ENCODE results near the gene ACSF3. TPM values are rescaled to one million over a fixed set of nuclear protein-coding genes. Genes with fewer than 3 reads are reported as not detected.

The ACSF3 gene
- total and polyA plus RNA-seq, 2 of the 4 experiments (the other 2 are of a cell fraction), result 9.5 to 14.2 TPM

DNA sequence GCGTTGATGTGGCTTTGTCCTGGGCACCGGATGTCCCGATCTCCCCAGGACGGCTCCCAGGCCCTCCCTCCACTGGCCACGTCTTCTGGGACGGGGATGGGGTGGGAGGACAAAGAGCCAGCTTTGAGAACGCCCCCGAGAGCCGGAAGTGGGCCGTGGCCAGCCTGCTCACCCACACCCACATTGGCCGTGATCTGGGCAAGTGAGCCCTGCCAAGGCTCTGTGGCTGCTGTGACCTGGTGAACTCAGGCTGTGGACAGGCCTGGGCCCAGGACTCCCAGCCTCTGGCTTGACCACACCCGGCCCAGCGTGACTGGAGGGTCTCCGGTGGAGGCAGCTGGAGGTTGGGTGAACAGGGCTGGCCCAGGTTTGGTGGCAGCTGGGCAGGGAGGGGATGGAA lies 81.2 kb downstream of the ACSF3 start:
- Histone ChIP-seq H4K20me1 (ENCODE audit: insufficient read depth, low read length) (no peaks in the 10 kb centered on the region; the same call in 1 of the 2 replicates), H3K23ac (ENCODE audit: low read depth, low read length) (no peak overlapping the region), H2BK15ac (ENCODE audit: low read depth, low read length) (no peak overlapping the region), H2BK5ac (ENCODE audit: low read depth, low read length, poor library complexity, severe bottlenecking) (no peak overlapping the region), H3K79me1 (ENCODE audit: low read depth in 1 of 2, low read length in 2 of 2) (no peaks in the 10 kb centered on the region), H4K91ac (ENCODE audit: insufficient read depth, low read depth, low read length) (no peak overlapping the region), H3K4me2 (ENCODE audit: low read depth, low read length) (no peak overlapping the region), H3K56ac (ENCODE audit: extremely low read depth, insufficient read depth, low read length) (no peak overlapping the region), H3K18ac (ENCODE audit: low read depth, low read length) (no peak overlapping the region), H2AK9ac (replicated peaks; ENCODE audit: low read depth, low read length, poor library complexity) (no peak overlapping the region), H2AFZ (replicated peaks; ENCODE audit: low read length, poor library complexity) (no peak overlapping the region), H3K14ac (replicated peaks; ENCODE audit: low read depth, low read length) (no peak overlapping the region), H4K5ac (ENCODE audit: low read depth, low read length) (no peak overlapping the region), H4K8ac (ENCODE audit: low read depth in 2 of 2, low read length in 2 of 2) (no peak overlapping the region), H3K36me3 (ENCODE audit: control insufficient read depth, insufficient read depth, low read length) (no peaks in the 10 kb centered on the region), H3K9me3 (ENCODE audit: control insufficient read depth, insufficient read depth, low read length) (no peaks in the 10 kb centered on the region), H3K4me1 (ENCODE audit: control insufficient read depth, insufficient read depth, low read length) (peaks cover 3% of the 10 kb centered on the region; the same call in 1 of the 2 replicates), H3K9me1 (ENCODE audit: insufficient read depth, low read length) (no peaks in the 10 kb centered on the region), H3K4ac (ENCODE audit: low read depth, low read length) (no peak overlapping the region), H2BK20ac (ENCODE audit: low read depth, low read length) (no peak overlapping the region), H2BK120ac (ENCODE audit: low read depth, low read length) (no peak overlapping the region), H3K9ac (ENCODE audit: low read depth, low read length) (no peak overlapping the region), H2AK5ac (ENCODE audit: low read depth, low read length) (no peak overlapping the region), H3K4me3 (ENCODE audit: insufficient read depth, low read depth, low read length) (no peak overlapping the region), H3K27ac (ENCODE audit: insufficient read depth, low read length) (no peak overlapping the region), H3K27me3 (ENCODE audit: control insufficient read depth, insufficient read depth, low read length) (peaks cover 59% of the 10 kb centered on the region)
- CTCF ChIA-PET, result no interaction called here
- dilution Hi-C loops (cut with HindIII; ENCODE audit: low sequenced_read_pairs, unreplicated experiment), result no loop called here
- intact Hi-C loops (cut with micrococcal nuclease), result no loop called here
- ATAC-seq (ENCODE audit: low read depth) (no peak), DNase-seq (no peak)
- 66% methylated on average over 9 of the region's 14 CpGs; no CpG with 5 or more reads in 1 of the 2 experiments for WGBS, 2 experiments (ENCODE audit: extremely low coverage in 2 of 2, insufficient read length in 1 of 2)
- no peak for TF ChIP-seq MAFK (IDR thresholded peaks at IDR 0.05; ENCODE audit: low read depth, low read length)
- TF ChIP-seq RCOR1 (IDR thresholded peaks at IDR 0.05; ENCODE audit: insufficient replicate concordance, low read length), result no peak
- TF ChIP-seq CHD1 (IDR thresholded peaks at IDR 0.05; ENCODE audit: low read depth, low read length), result no peak
- no peak for TF ChIP-seq MXI1 (IDR thresholded peaks at IDR 0.05; ENCODE audit: borderline replicate concordance, low read depth, low read length)
- TF ChIP-seq, protein P1, sequence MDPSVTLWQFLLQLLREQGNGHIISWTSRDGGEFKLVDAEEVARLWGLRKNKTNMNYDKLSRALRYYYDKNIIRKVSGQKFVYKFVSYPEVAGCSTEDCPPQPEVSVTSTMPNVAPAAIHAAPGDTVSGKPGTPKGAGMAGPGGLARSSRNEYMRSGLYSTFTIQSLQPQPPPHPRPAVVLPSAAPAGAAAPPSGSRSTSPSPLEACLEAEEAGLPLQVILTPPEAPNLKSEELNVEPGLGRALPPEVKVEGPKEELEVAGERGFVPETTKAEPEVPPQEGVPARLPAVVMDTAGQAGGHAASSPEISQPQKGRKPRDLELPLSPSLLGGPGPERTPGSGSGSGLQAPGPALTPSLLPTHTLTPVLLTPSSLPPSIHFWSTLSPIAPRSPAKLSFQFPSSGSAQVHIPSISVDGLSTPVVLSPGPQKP (IDR thresholded peaks at IDR 0.05; ENCODE audit: borderline replicate concordance, low read depth, low read length), result no peak
- no peak for TF ChIP-seq RFX5 (IDR thresholded peaks at IDR 0.05; ENCODE audit: low read depth, low read length)
- TF ChIP-seq NFE2L2 (IDR thresholded peaks at IDR 0.05; ENCODE audit: low read depth, low read length), result no peak
- POLR2A ChIA-PET (ENCODE audit: unreplicated experiment), result no interaction called here
- in situ Hi-C loops (cut with MboI; ENCODE audit: low sequenced_read_pairs), result no loop called here
- no TSS peak for BruUV-seq (replicated peaks)
